Esophagus muscularis mucosa (tissue), 4 donors: ENCODE results near the gene HSPB3. TPM values are rescaled to one million over a fixed set of nuclear protein-coding genes. Genes with fewer than 3 reads are reported as not detected.

ENCODE experiments used
- DNase-seq: peaks from one replicate; pipeline ENCODE4 v3.0.0-alpha.2; 2017; ENCODE audit errors: extremely low spot score
- H3K27ac ChIP-seq, 4 donors: fragments of 200-600 bp; sonication (generic); replicated peaks in 1 of 4; 1 replicate in 3 of 4; 2 replicates in 1 of 4; pipeline ENCODE4 v1.5.1; 2016 to 2019; ENCODE audit warnings: mild to moderate bottlenecking in 1 of 4
- H3K27me3 ChIP-seq, 4 donors: fragments of 200-600 bp; sonication (generic); one replicate each; pipeline versions ENCODE4 v1.5.1 to v1.6.0; 2016 to 2019
- H3K36me3 ChIP-seq, 4 donors: fragments of 200-600 bp; sonication (generic); one replicate each; pipeline ENCODE4 v1.5.1; 2016 to 2019
- H3K4me1 ChIP-seq, 4 donors: fragments of 200-600 bp; sonication (generic); one replicate each; pipeline ENCODE4 v1.5.1; 2016 to 2019
- H3K4me3 ChIP-seq, 4 donors: fragments of 200-600 bp; sonication (generic); 1 replicate in 2 of 4; 2 replicates in 2 of 4; pipeline ENCODE4 v1.5.1; 2016 to 2019; ENCODE audit warnings: mild to moderate bottlenecking in 4 of 4, moderate library complexity in 1 of 4
- H3K9me3 ChIP-seq, 4 donors: fragments of 200-600 bp; sonication (generic); 1 replicate in 3 of 4; 2 replicates in 1 of 4; pipeline ENCODE4 v1.5.1; 2016 to 2019
- CTCF ChIP-seq, 3 experiments: fragments of 200-600 bp in 2 of 3; fragments of 450-650 bp in 1 of 3; sonication (generic) in 2 of 3; IDR thresholded peaks; one replicate each; pipeline ENCODE4 v1.5.1; 2017 to 2019; ENCODE audit warnings: antibody characterized with exemption in 3 of 3, mild to moderate bottlenecking in 2 of 3, moderate library complexity in 1 of 3
- EP300 ChIP-seq: sonication (generic); formaldehyde crosslinking; IDR thresholded peaks from one replicate; pipeline ENCODE4 v1.6.1; 2017; ENCODE audit warnings: antibody characterized with exemption
- POLR2A ChIP-seq: fragments of 450-650 bp; IDR thresholded peaks from one replicate; pipeline ENCODE4 v1.6.1; 2017; ENCODE audit warnings: antibody characterized with exemption, moderate library complexity, mild to moderate bottlenecking, low read depth
- POLR2AphosphoS5 ChIP-seq, 2 donors: sonication (generic); formaldehyde crosslinking; IDR thresholded peaks; one replicate each; pipeline ENCODE4 v1.6.1; 2017; ENCODE audit warnings: antibody characterized with exemption in 2 of 2
- WGBS: methylation state at CpG from one replicate; pipeline ENCODE4 v1.1.5; 2018; 5-methylcytosine and 5-hydroxymethylcytosine counted together
- intact Hi-C: fragments of 100-400 bp; cut with DNase I; formaldehyde crosslinking; loops from one replicate; pipeline ENCODE4 v1.15.1; 2023
- total RNA-seq, 4 donors: library from RNA; depleted of rRNA; stranded (reverse); fragments of >200 nt; gene quantifications; one replicate each; pipeline versions ENCODE4 v1.1.0 to v1.2.1, GENCODE V29; 2016

Gene HSPB3
- total RNA-seq, 4 donors from 2014 or later: 19.1 to 115 (median 51.0) TPM

- no peak overlapping the region for H3K4me3 ChIP-seq
- TF ChIP-seq POLR2A (no peak), EP300 (no peak), CTCF (IDR thresholded peaks at IDR 0.05) (no peak), POLR2AphosphoS5 (IDR thresholded peaks at IDR 0.05) (no peak)
- WGBS: 53% methylated on average over 3 of the region's 3 CpGs
- H3K27me3 ChIP-seq: no peaks in the 10 kb centered on the region
- H3K36me3 ChIP-seq: no peaks in the 10 kb centered on the region
- no peak for DNase-seq
- H3K27ac ChIP-seq: peak overlapping the region in 2 of 4 donors; percentile 12 to 16
- intact Hi-C loops: no loop called here
- no peaks in the 10 kb centered on the region for H3K9me3 ChIP-seq
- H3K4me1 ChIP-seq: peaks cover 13 to 49% (median 35%) of the 10 kb centered on the region in 4 donors
Observed at GRCh38 chr5:54453046-54453445, 2.5 kb upstream of the HSPB3 start.

DNA sequence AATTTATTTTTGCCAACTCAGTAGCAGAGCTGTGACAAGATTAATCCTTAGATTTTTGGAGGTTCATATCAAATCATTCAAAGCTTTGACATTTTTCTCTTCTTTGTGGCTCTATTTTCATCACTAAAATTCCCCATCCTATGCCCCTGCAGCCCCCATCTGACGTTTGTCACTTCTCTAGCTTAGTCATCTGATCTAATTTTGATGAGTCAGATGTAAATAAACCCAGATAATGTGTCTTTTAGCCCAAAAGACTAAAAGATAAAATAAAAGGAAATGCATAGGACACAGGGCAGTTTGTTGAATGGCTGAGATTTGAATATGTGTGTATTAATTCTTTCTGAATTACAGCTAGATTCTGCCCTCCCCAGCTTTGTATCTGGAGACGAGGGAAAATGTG, 897 bp upstream of the HSPB3 start:
- H3K9me3 ChIP-seq: no peaks in the 10 kb centered on the region
- intact Hi-C loops: no loop called here
- no peaks in the 10 kb centered on the region for H3K27me3 ChIP-seq
- no peaks in the 10 kb centered on the region for H3K36me3 ChIP-seq
- 44% methylated on average over 2 of the region's 2 CpGs for WGBS
- H3K4me1 ChIP-seq: peaks cover 9 to 49% (median 36%) of the 10 kb centered on the region in 4 donors
- no peak overlapping the region for H3K4me3 ChIP-seq
- H3K27ac ChIP-seq: peak overlapping the region; percentile 77 to 84 (median 81)
- no peak for TF ChIP-seq EP300
- no peak for TF ChIP-seq CTCF (IDR thresholded peaks at IDR 0.05)
- DNase-seq: no peak

DNA sequence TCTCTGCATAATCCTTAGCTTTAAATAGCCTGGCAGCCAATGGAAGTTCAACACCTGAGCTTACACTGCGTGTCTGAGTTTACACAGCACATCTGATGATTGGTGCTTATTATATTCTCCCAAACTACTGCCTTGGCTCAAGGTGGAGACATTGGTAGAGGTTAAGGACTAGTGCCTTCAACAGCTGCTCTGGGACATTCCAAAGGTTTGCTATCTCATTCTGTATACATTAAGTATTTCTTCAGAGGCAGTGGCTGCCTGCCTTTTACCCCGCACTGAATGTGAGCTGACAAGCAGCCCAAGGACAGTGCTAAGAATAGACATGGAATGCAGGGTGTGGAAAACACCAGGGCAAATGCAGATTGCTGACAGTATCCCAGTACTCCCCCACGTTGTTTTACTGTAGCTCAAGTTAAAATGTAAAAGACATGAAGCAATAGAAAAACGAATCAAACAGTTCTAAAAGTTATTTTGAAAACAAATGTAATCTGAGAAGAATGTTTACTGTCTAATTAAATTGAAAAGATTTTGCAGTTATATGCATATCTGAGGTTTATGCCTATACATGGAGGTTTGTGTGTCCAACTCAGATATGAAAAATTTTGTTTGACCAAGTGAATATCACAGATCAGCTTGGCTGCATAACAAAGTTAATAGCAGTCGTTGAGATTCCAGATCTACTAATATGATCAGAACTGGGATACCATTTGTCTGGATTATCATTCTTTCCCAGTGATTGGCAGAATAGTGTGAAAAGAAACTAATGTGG, 1.8 kb downstream of the HSPB3 start:
- TF ChIP-seq CTCF (IDR thresholded peaks at IDR 0.05): no peak
- peak; percentile 55 to 57 for TF ChIP-seq POLR2AphosphoS5 (IDR thresholded peaks at IDR 0.05)
- H3K9me3 ChIP-seq: no peaks in the 10 kb centered on the region
- 20% methylated on average over 5 of the region's 5 CpGs for whole genome bisulfite sequencing
- H3K4me3 ChIP-seq: peak overlapping the region; percentile 6 to 59 (median 29)
- peak overlapping the region; percentile 67 to 81 (median 79) for H3K27ac ChIP-seq
- no peaks in the 10 kb centered on the region for H3K36me3 ChIP-seq
- H3K4me1 ChIP-seq: peaks cover 9 to 49% (median 39%) of the 10 kb centered on the region in 4 donors
- no peak for DNase-seq
- intact Hi-C loops: no loop called here
- H3K27me3 ChIP-seq: no peaks in the 10 kb centered on the region

DNA sequence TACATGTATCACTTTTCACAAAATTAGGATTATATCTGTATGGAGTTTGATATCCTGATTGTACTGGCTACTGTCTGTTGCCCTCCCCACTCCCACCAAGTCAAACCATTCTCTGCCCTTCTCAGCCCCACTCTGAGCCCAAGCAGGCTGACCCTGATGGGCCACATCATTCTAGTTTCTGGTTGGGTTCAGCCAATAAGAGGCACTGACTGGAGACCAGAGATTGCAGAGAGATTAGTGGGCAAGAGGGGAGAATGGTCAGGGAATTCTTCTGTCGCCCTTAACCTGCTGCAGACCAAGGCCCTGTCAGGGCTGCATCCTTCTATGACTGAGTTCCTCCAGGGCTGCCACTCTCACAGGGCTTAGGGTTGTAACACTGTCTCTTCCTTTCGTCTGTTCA, 2.7 kb downstream of the HSPB3 start:
- TF ChIP-seq EP300 (no peak), POLR2A (no peak), POLR2AphosphoS5 (IDR thresholded peaks at IDR 0.05) (no peak), CTCF (IDR thresholded peaks at IDR 0.05) (no peak)
- DNase-seq: no peak
- 94% methylated on average over 1 of the region's 2 CpGs for WGBS
- peaks cover 7 to 45% (median 33%) of the 10 kb centered on the region in 4 donors for H3K4me1 ChIP-seq
- peak overlapping the region in 1 of 4 donors; percentile 59 for H3K4me3 ChIP-seq
- intact Hi-C loops: no loop called here
- no peaks in the 10 kb centered on the region for H3K9me3 ChIP-seq
- H3K27ac ChIP-seq: peak overlapping the region in 1 of 4 donors; percentile 81
- H3K36me3 ChIP-seq: no peaks in the 10 kb centered on the region
- H3K27me3 ChIP-seq: no peaks in the 10 kb centered on the region
